ENCODE results near the gene IRF2BP2.
A peak's percentile ranks its signal among the peaks of the same experiment; 100 is the strongest.
"Not testable (repeated sequence)": the region's sequence is repeated elsewhere in the genome, so short reads cannot be mapped to it uniquely, and the experiment has no call there.

The IRF2BP2 gene

GRCh38 chr1:234600418-234601281 is 9.3 kb downstream of the IRF2BP2 start:
- peak; percentile 31 to 38 for DNase-seq

- DNase-seq, result peak; percentile 84 to 85
Measured at GRCh38 chr1:234599617-234600417, 10.2 kb downstream of the IRF2BP2 start.

GRCh38 chr1:234598974-234599616 is 10.9 kb downstream of the IRF2BP2 start:
- peak; percentile 51 to 82 for DNase-seq

- peak; percentile 60 to 64 for DNase-seq
Measured at GRCh38 chr1:234597894-234598293, 12.1 kb downstream of the IRF2BP2 start.

GRCh38 chr1:234595899-234596298 is 14.1 kb downstream of the IRF2BP2 start:
- no peak for DNase-seq

- DNase-seq, result not testable (repeated sequence)
Measured at GRCh38 chr1:234594575-234594974, 15.4 kb downstream of the IRF2BP2 start.

GRCh38 chr1:234593771-234594504 is 16.0 kb downstream of the IRF2BP2 start:
- DNase-seq, result no peak

GRCh38 chr1:234593109-234593508 is 16.9 kb downstream of the IRF2BP2 start:
- no peak for DNase-seq

GRCh38 chr1:234592240-234592639 is 17.7 kb downstream of the IRF2BP2 start:
- DNase-seq, result no peak

GRCh38 chr1:234591131-234591530 is 18.8 kb downstream of the IRF2BP2 start:
- DNase-seq, result no peak

- DNase-seq, result no peak
Measured at GRCh38 chr1:234589854-234590620, 19.9 kb downstream of the IRF2BP2 start.

- no peak for DNase-seq
Measured at GRCh38 chr1:234589064-234589800, 20.7 kb downstream of the IRF2BP2 start.

GRCh38 chr1:234588386-234588785 is 21.6 kb downstream of the IRF2BP2 start:
- no peak for DNase-seq

- no peak for DNase-seq
Measured at GRCh38 chr1:234586892-234587485, 23.0 kb downstream of the IRF2BP2 start.

GRCh38 chr1:234586304-234586703 is 23.7 kb downstream of the IRF2BP2 start:
- no peak for DNase-seq

GRCh38 chr1:234585330-234586055 is 24.5 kb downstream of the IRF2BP2 start:
- DNase-seq, result no peak

GRCh38 chr1:234584926-234585325 is 25.1 kb downstream of the IRF2BP2 start:
- no peak for DNase-seq

GRCh38 chr1:234584420-234584805 is 25.6 kb downstream of the IRF2BP2 start:
- DNase-seq, result no peak

- peak; percentile 78 to 88 for DNase-seq
Measured at GRCh38 chr1:234583755-234584419, 26.1 kb downstream of the IRF2BP2 start.
